Suprapubic skin (tissue), 4 donors: ENCODE measurements around the gene BLOC1S5.

Experiments used
- CTCF ChIP-seq, 2 donors: fragments of 200-600 bp in 1 of 2; fragments of 450-650 bp in 1 of 2; sonication (generic) in 1 of 2; IDR thresholded peaks; one replicate each; pipeline ENCODE4 v1.5.1; 2016 to 2019; ENCODE audit warnings: antibody characterized with exemption in 2 of 2, mild to moderate bottlenecking in 1 of 2, moderate library complexity in 1 of 2
- EP300 ChIP-seq: sonication (generic); formaldehyde crosslinking; IDR thresholded peaks from one replicate; pipeline ENCODE4 v1.6.1; 2017; ENCODE audit warnings: antibody characterized with exemption
- POLR2A ChIP-seq, 2 donors: fragments of 450-650 bp; IDR thresholded peaks; one replicate each; pipeline ENCODE4 v1.6.1; 2017; ENCODE audit warnings: antibody characterized with exemption in 2 of 2, mild to moderate bottlenecking in 2 of 2, moderate library complexity in 2 of 2
- POLR2AphosphoS5 ChIP-seq, 3 donors: sonication (generic); formaldehyde crosslinking; IDR thresholded peaks; one replicate each; pipeline ENCODE4 v1.6.1; 2017; ENCODE audit warnings: antibody characterized with exemption in 3 of 3

- TF ChIP-seq CTCF (IDR thresholded peaks at IDR 0.05) (no peak), POLR2A (IDR thresholded peaks at IDR 0.05) (no peak), EP300 (no peak), POLR2AphosphoS5 (IDR thresholded peaks at IDR 0.05) (no peak)
Measured at GRCh38 chr6:8014947-8015346, 49.2 kb downstream of the BLOC1S5 start.
